ENCODE results near the gene ATP1A2.

DNA sequence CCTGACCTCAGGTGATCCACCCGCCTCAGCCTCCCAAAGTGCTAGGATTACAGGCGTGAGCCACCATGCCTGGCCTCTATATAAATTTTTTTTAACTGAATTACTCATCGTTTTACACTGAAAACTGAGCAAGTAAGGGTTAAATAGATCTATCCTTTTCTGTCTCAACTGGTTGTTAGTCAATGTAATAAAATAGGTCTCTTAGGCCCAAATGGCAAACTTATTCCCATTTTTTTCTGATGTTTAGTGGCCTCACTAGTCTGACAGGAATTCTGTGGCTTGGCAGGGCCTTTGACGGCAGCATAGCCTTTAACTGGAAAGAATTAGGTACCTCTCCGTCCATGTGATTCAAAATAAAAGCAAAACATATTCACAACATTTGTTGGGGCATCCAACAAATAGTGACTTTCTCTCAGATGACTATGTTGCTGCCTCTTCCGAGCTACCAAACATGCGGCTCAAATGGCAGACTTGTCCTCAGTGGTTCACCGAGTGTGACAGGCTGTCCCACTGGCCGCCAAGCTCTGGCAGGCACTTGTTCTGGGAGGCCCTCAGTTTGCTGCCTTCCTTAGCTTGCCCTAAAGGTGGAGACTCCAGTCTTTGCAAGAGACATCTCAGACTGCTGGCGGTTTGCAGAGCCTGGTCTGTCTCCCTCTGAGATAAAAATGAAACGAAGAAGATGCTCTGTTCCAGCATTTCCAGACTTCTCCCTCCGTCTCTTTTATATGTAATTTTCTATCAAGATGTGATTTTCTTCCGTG lies 53.2 kb downstream of the ATP1A2 start:
- no peak for TF ChIP-seq CTCF (IDR thresholded peaks at IDR 0.05; ENCODE audit: extremely low read depth in 1 of 2, insufficient read depth in 1 of 2, low read depth in 1 of 2, low read length in 2 of 2)
- no peak for TF ChIP-seq POLR2A (IDR thresholded peaks at IDR 0.05; ENCODE audit: low read depth, low read length)
- TF ChIP-seq FOS (IDR thresholded peaks at IDR 0.05; ENCODE audit: borderline replicate concordance, insufficient read depth, low read length): no peak
- no peak for TF ChIP-seq EZH2 (IDR thresholded peaks at IDR 0.05; ENCODE audit: borderline replicate concordance, low read depth, low read length, severe bottlenecking)
- no peak for TF ChIP-seq JUN (IDR thresholded peaks at IDR 0.05; ENCODE audit: borderline replicate concordance, insufficient read depth, insufficient read length, low read depth)
- no peak for TF ChIP-seq MYC (IDR thresholded peaks at IDR 0.05; ENCODE audit: low read depth, low read length)
- TF ChIP-seq POLR2AphosphoS5 (IDR thresholded peaks at IDR 0.05; ENCODE audit: insufficient read depth, low read depth, low read length): no peak
- no peak for TF ChIP-seq GATA2 (IDR thresholded peaks at IDR 0.05; ENCODE audit: insufficient read depth, insufficient read length, low read depth, low read length)
- TF ChIP-seq MAX (IDR thresholded peaks at IDR 0.05; ENCODE audit: insufficient read depth, insufficient read length): no peak

Data from endothelial cell of umbilical vein (primary cell).